HK-2 (cell line): Measurements from ENCODE around the gene UNC13C.
"Not testable (repeated sequence)": the region's sequence is repeated elsewhere in the genome, so short reads cannot be mapped to it uniquely, and the experiment has no call there.

ENCODE experiments used
- DNase-seq: peaks from one replicate; pipeline ENCODE4 v3.0.0-alpha.2; 2018; ENCODE audit not compliant: unreplicated experiment

UNC13C gene

DNA sequence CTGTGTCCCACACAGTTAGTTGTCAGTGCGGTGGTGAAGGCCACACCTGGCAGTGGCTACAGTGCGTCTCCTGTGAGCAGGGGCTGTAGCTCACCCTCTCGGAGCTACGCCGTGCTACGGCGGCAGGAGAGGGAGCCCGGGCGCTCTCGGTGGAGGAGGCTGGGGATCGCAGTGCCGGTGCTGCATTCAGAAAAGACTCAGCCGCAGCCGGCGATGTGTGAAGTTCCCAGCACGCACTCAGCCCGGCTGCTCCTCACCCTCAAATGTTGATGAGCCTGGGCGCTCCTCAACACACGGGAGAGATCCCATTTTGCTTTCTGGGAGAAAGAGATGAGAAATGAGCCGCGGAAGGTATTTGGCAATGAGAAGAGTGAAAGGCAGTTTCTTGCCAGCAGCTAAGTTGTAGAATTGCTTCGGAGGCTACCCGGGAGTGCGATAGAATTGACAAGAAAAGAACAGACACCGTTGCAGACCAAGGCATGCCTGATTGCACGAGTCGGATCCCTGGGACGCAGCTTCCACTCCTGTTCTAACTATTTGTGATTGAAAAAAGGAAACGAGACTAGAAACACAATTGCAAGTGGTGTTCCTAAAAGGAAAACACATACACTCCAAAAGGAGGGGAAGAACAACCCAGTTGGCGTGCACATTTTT, at the start of gene UNC13C:
TSS of gene UNC13C (plus strand) at position 189 of the 654 bp plus-strand sequence. CDS start 34,463 bp downstream, outside the sequence.
- DNase-seq: no peak

DNA sequence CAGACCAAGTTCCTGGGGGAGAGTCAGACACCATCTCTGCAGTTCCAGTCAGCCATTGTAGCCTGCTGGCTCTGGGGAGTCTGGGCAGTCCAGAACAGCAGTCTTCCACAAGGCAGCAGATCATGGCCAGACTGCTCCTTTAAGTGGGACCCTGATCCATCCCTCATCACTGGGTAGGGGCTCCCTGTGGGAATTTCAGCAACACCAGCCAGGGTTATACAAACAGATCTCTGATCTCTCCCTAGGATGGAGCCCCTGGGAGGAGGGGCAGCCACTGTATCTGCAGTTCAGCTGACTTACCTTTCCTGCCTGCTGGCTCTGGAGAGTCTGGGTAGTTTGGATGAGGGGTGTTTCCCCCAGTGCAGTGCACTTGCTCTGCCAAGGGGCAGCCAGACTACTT, 42.1 kb upstream of the UNC13C start:
- DNase-seq: no peak

DNA sequence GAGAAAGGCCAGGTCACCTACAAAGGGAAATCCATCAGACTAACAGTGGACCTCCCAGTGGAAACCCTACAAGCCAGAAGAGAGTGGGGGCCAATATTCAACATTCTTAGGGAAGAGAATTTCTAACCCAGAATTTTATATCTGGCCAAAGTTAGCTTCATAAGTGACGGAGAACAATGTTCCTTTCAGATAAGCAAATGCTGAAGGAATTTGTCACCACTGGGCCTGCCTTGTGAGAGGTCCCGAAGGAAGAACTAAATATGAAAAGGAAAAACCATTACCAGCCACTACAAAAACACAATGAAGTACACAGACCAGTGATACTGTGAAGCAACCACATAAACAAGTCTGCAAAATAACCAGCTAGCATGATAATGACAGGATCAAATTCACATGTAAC, 40.6 kb upstream of the UNC13C start:
- not testable (repeated sequence) for DNase-seq

DNA sequence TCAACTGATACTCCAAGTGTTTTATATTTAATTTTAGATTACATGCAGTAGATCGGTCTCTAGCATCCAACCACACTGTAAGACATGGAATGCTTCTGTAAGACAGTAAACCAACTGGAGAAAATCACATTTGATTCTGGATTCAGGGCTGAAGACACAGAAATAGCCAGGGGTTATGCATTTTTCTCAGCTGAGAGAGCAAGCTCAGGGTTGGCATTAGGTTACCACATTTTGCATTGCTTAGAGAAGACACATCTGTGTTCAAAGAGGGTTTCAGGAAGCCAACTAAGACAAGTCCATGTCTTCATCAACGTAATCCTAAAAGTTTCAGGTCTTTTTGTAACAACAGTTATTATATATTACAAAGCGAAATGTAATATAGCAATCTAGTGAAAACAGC, 27.7 kb upstream of the UNC13C start:
- no peak for DNase-seq

DNA sequence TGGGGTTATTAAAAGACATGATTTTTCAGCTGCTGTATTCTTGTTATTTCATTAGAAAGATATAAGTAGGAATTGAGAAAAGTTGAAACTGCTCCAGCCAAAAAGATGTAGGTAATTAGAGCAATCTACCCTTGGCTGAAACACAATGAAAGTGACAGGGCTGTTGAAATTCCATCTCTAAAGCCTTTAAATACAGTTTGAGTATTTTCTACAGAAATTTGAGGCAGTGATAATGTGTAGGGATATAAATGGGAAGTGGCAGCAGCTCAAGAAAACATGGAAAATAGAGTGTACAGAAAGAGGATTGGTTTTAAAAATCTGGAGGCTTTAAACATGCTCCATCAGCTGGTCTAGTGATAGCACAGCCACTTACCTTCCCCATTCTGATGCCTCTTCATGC, 22.8 kb upstream of the UNC13C start:
- DNase-seq: no peak

DNA sequence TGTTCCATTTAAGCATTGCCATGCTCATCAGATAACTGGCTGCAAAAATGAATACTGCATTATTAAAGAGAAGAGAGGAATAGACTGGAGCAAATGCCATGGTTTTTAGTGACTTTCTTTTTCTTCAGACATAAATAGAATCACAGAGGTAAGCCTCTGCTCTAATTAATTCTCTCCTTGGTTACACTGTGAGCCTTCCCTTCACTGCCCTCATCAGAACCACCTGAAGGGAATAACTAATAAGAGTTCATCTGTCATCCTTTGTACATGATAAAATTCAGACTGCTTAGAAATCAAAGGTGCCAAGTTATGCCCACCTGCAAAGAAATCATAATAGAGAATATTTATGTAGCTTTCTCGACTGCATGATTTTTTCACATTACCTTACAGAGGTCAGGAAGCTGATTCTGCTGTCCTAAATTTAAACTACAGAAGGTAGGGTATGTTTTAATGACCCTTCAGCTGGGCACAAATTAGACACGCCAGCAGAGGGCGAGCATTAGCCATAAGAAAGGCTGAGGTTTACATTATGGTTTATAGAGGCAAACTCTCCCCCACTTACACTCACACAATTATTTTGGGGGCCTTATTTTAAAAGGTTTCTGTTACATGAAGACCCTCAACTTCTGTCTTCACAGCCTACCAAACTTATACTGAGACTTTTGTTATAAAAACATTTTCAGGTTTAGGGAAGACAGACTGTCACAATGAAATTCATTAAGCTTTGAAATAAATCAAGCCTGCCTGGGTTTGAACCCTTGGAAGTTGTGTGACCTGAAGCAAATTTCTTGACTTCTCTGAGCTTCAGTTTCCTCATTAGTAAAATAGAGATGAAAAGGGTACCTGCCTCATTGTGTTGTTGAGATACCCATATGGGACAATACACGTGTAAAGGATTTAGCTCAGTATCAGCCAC, 15.3 kb upstream of the UNC13C start:
- DNase-seq: peak; percentile 2

DNA sequence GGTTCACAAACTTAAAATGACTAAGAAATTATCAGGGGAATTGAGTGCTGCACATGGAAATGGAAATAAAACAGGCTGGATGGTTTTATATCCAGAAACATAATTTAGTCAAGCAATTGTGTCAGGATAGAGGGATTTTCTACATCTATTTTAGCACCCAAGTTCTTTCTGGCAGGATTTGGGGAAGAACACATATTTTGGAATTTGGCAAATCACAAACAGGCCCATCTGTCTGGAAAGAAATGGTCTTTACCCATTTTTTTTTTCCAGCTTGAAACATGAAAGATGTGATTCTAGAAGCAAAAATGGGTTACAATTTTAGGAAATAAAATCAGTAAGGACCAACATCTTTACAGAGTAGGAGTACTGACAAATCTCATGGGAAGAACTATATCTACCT, 14.4 kb upstream of the UNC13C start:
- no peak for DNase-seq

DNA sequence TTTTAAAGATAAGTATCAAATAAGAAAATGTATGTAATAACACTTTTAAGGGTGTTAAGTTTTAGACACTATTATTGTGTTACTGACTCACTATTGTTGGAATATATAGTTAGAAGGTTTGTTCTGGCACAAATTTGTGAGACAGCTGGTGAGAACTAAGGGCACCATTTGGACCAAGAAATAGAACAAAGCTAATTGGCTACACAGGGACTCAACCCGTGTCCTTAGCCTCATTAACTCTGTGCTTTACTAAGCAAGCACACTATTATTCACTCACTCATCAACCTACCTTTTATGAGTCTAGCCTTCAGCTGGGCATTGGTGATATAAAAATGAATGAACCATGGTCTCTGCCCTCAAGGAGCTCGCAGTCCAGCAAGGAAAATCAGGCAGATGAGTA, 4.1 kb upstream of the UNC13C start:
- DNase-seq: no peak

DNA sequence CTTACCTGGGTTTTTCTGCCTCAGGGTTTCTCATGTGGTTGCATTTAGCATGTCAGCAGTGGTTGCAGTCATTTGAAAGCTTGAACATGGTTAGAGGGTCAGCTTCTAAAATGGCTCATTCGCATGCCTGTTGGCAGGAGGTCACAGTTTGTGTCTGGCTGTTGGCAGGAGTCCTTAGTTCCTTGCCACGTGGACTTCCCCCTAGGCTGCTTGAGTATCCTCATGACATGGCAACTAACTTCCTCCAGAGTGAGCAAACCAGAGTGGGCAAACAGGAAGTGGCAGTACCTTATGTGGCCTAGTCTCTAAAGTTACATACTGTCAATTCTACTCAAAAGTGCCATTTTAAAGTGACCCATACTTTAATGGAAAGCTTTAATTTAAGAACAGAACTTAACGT, 3.4 kb upstream of the UNC13C start:
- DNase-seq: no peak

DNA sequence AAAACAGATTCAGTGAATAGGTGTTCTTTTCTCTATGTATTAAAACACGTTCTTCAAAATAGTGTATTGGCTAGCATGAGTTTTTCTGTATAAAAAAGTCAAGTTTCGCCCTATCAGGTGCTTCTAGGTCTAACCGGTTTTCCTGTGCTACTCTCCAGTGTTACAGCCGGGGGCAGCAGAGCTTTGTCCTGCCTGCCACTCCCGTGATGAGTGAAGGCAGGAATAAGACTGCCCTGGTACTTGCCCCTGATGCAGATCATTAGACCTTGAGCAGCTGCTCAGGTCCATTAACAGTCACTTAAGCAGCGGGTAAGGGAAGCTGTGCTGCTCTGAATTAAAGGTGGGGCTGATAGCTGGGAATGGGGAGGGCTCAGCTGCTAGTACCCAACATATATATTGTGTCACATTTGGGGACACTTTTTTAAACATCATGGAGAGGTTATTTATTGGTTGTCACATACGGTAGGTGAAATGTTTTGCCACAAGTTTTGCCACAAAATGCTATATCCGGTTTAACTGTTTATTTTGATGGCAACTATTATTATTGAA, 1.3 kb upstream of the UNC13C start:
- DNase-seq: no peak

DNA sequence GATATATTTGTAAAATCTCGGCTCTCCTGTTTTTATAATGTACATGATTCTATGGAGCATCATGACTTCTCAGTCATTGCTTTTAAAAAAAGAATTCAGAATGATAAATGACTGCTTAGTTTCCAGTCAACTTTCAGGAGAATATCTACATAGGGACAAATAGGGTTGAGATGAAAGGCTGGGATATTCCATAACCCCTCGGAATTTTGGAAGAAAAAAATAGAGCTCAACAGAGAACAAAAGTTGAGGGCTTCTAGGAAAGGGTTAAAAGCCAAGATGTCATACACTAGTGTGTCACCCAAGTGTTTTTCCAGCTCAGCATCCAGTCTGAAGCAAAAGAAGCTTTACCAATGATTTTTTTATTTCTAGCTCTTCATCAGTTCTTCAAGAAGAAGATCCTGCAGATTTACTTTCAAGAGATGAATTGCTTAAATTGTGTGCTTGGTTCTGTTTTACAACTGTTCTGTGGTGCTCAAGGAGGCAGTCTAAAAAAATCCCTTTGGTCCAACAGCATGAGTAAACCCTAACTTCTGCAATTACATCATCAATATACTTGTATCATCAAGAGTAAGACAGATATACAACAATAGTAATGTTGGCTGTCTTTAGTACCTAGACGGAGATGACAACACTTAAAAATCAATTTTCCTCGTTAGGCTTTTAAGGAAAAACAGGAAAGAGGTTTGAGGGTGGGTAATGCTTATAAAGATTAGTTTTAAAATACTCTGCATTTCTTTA, 979 bp downstream of the UNC13C start:
- DNase-seq: no peak

DNA sequence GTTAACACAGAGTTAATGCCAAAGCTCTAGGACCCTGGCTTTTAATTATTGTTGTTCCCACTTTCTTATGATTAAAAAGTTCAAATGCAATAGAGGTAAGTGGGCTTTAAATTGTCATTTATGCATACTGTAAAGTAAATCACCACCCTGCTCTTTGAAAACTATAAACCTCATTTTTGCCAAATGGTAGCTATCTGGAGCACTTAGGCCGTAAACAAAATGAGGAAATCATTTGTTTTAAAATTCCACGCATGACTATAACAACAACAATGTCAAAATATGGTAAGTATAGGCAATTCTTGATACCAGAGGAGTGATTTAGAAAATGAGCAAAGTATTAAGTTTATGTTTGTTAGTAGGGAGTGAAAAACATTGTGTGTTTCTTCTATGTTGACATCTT, 1.8 kb downstream of the UNC13C start:
- DNase-seq: no peak

DNA sequence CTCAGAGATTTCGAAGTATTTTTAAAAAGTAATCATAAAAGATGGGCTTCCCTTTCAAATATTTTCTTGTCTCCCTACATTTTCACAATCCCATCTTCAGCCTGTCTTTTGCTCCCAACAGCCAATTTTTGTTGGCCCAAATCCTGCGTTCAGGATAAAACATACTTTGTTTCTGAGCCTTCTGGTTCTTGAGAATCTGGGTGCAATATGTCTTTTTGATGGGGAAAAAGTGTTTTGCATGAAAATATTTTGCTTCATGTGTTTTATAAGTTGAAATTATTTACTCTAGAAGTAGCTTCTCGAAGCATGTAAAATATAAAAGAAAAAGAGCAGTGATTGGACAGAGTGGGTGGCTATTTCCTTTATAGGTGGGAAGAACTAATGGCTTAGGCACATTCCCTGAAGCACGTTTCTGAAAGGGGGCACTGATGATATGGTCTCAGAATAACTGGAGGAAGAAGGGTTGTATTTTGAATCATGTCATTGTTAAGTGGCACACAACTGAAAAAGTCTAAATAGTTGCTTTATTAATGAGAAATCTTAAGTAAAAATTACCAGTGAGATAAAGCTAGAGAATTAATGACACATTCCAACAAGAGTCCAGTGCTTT, 3.9 kb downstream of the UNC13C start:
- DNase-seq: no peak

DNA sequence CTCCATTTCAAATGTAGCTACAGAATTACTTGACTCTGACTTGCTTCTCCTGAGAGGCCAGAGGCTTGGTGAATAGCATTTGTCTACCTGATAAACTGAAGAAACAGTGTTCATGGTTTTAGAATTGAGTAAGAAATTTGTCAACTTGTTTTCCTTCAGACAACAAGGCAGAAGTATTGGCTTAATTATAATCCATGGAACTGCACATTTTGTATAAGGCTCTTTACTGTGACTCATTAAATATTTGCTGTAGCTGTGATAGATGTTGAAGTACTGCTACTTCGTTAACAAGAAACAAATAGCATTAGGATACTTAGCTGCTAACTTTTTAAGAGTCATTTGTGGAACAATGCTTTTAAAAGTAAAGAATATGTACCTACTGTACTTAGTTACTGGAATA, 4.6 kb downstream of the UNC13C start:
- no peak for DNase-seq

DNA sequence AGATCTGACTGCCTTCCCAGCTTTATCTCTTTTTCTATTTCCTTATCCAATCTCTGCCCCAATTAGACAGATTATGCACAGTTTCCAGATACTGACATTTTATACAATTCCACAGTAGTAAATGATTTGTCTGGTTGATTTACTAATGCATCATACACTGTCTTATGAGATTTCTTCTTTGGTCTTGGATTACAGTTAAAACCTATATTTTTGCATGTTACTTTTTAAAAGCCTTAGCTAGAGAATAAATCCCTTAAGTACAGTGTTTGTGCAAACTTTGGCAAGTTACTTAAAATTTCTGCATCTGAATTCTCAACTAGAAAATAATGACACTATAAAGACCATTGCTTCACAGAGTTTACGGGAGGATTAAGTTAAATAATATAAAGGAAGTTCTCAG, 6.0 kb downstream of the UNC13C start:
- DNase-seq: no peak

DNA sequence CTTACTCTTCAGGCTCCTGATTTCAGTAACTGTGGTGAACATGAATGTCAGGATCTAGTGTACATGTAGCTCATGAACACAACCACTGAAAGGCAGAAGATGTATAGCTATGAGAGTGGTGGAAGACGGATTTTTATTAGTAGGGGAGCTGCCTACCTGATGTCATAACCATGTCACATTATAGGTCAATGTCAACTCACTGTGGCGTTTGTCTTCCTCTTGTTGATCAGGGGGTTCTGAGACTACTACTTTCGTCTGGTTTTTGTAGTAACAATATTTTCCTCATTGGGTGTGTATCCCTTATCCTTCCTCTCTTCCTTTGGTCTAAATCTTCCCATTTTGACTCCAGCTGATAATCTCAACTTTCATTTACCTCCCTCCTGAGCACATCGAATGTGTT, 7.3 kb downstream of the UNC13C start:
- DNase-seq: no peak

DNA sequence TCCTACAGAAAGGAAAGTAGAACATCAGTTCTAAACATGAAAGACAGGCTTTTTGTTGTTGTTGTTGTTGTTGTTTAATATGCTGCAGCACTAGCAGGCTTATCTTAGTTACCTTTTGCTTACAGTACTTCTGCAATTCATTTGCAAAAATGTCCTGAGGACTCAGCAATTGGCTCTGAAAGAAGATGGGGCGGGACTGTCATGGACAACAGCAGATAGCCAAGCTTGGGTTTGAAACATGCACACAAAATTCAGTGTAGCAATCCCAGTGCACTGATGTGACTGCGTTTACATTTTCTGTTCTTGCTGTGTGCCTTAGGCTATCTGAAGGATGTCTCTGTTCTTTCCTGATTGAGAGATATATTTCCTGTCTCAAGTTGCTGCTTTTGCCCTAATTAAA, 9.2 kb downstream of the UNC13C start:
- no peak for DNase-seq

DNA sequence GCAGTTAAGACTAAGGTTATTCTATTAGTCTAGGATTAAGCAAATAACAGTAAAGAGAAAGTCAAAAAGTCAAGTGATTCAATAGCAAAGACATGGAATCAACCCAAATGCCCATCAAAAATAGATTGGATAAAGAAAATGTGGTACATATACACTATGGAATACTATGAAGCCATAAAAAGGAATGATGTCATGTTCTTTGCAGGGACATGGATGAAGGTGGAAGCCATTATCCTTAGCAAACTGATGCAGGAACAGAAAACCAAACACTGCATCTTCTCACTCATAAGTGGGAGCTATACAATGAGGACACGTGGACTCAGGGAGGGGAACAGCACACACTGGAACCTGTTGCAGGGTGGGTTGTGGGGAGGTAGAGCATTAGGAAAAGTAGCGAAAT, 29.0 kb downstream of the UNC13C start:
- no peak for DNase-seq

DNA sequence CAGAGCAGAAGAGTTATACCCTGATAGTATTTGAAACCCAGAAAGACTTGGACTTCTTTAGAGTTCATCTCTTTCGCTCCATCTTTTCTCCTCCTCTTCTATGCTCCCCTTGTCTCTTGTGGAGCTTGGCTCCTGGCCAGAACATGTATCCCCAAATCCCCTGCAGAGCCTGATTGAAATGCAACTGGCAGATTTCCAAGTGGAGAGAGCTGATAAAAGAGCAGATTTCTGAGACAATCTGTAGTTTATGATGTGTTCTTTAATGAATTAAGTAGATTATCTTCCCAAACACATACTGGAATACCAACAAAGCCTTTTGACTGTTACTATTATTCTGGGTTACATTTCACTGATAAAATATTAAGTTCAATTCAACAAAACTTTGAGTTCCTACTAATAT, 33.4 kb downstream of the UNC13C start:
- DNase-seq: no peak

DNA sequence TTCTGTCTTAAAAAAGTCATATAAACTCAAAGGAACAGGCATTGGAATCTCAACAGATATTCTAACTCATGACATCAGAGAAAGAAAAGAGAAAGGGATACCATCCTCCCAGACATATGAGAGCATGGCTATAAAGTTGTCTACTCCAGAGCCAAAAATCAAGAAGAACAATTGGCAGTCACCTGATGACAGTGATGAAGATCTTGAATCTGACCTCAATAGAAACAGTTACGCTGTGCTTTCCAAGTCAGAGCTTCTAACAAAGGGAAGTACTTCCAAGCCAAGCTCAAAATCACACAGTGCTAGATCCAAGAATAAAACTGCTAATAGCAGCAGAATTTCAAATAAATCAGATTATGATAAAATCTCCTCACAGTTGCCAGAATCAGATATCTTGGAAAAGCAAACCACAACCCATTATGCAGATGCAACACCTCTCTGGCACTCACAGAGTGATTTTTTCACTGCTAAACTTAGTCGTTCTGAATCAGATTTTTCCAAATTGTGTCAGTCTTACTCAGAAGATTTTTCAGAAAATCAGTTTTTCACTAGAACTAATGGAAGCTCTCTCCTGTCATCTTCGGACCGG, 35.9 kb downstream of the UNC13C start:
- no peak for DNase-seq

DNA sequence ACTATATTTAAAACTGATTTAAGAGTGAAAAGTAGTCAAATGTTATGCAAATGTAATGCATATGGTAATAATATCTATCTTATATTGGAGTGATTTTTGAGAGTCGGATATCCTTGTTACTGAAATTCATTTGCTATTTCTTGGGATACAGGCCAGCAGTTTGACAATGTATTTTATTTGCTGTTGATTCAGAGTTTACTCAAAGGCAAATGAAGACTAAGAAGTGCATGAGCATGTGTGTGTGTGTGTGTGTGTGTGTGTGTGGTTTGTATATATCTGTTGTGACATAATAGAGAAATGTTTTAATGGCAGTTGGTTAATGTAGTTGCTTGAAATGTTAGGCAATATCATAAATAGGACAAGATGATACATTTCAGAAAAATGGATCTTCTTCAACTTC, 39.0 kb downstream of the UNC13C start:
- no peak for DNase-seq

DNA sequence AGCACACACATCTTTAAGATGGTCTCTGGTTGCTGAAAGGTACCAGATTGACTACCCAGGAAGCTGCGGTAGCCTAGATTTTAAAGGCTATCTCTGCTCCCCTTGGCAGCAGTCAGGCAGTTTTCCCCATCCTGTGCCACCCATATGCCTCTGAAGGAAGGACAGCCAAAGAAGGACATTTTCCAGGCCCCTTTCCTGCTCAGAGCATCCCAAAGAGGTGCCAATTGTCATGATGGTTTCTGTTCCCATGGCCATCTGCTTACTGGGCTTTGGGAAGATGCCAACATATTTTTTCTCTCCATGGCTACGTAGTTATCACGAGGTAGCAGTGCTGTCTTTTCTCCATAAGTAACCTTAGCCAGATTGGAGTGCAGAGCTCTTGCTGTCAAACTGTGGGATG, 39.7 kb downstream of the UNC13C start:
- DNase-seq: no peak
